ENCODE results near the gene C1orf105.
"Not testable (repeated sequence)": the region's sequence is repeated elsewhere in the genome, so short reads cannot be mapped to it uniquely, and the experiment has no call there.

C1orf105 gene

DNA sequence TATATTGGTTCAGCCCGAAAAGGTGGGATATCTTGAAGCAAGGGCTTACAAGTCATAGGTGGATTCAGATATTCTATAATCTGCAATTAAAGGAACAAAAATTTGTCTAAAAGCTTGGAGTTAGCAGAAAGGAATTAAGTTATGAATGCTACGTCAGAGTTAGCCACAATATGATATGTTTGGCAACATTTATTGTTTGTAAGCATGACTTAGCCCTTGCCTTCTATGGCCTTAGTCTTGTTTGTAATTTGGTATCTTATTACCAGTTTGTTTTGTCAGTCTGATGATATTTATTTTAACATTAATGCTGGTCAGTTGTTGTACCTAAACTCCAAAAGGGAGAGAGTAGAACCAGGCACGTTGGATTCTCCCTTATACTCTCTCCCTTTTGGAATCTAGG lies 69.4 kb downstream of the C1orf105 start:
- DNase-seq (ENCODE audit: low spot score), result no peak

DNA sequence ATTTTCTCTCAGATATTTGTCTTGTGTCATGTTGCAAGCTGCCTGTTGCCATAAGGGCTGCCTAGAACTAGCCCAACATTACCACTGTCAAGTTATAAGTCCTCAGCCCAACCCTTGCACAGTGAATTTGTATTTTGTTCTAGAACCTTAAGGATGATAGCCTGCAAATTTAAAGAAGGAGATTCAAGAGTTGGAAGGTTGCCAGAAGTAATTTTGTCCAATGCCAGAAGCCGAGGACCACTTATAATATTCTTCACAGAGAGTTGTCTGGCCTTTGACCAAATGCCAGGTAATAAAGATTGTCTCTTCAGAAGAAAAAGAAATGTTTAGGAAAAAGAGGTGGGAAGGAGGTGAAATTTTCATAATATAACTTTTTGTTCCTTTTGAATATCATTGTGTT lies 71.9 kb downstream of the C1orf105 start:
- no peak for DNase-seq (ENCODE audit: low spot score)

DNA sequence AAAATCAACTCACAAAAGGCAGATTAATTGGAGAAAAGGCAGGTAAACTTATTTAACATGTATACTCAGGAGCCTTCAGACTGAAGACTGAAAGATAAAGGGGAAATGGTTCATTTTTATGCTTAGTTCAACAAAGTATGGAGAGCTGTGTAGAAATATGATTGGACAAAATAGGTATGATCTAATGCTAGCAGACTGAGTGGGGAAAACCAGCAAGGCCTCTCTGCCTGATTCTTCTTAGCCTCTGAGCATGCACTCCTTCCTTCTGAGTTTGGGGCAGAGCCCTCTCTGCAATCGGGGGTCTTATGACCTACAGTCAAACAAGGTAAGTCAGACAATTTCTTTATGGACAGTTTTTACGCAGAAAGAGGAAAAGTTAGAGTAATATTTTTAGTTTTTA lies 73.7 kb downstream of the C1orf105 start:
- DNase-seq (ENCODE audit: low spot score), result no peak

DNA sequence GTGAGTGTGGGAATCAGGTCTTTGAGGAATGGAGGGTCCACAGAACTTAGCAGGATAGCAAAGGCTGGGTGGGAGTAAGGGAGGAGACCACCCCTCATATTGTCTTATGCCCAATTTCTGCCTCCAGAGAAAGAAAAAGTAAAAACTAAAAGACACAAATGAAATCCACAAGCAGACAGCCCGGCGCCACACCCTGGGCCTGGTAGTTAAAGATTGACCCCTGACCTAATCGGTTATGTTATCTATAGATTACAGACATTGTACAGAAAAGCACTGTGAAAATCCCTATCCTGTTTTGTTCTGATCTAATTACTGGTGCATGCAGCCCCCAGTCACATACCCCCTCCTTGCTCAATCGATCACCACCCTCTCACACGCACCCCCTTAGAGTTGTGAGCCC lies 75.6 kb downstream of the C1orf105 start:
- DNase-seq (ENCODE audit: low spot score), result not testable (repeated sequence)

DNA sequence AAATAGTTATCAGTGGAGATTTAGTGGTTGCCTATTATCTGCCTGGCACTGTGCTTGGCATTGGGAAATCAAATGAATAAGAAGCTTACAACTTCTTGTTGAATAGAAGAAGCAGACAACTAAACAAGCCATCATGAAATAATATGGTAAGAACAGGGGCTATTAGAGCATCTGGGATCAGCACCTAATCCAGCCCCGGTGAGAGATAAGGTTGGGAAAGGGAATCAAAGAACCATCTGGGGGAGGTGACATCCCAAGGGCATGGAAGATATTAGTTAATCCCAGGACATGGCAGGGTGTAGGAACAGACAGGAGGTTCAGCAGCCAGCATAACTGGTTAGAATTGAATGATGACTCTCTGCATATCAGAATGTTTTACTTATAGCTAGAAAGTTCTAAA lies 76.2 kb downstream of the C1orf105 start:
- DNase-seq (ENCODE audit: low spot score), result no peak

DNA sequence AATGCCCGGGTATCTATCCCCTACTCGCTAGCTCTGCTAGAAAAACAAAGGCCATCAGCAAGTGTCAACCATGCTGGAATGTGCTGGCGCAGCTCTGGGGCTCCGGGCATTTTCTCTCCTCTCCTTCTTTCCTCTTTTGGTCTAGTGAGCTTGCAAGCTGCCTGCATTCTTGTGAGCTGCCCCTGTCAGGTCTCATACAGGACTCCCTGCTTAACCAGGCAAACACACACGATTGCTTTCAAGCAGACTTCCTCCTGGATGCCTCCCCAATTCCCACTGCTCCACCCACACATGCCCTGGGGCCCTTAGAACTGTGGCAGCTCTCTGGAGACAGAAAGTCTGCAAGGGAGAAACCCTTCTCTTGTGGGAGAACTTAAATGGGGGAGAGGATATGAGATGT lies 76.7 kb downstream of the C1orf105 start:
- DNase-seq (ENCODE audit: low spot score), result no peak

DNA sequence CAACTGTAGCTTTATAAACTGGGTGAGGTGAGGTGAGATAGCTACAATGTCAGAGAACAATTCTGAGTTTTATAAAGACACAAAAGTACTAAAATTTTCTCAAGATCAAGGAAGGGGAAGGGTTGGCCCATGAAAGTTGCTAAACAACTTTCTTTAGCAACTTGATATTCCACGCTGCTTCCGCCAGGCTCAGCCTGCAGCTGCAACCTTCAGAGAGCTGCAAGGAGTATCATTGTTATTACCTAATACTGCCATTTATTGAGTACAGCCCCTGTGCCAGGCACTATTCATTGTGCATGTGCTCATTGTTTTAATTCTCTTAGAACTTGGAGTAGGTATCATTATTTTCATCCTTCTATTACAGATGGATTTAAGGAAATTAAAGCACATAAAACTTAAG lies 78.4 kb downstream of the C1orf105 start:
- no peak for DNase-seq (ENCODE audit: low spot score)

DNA sequence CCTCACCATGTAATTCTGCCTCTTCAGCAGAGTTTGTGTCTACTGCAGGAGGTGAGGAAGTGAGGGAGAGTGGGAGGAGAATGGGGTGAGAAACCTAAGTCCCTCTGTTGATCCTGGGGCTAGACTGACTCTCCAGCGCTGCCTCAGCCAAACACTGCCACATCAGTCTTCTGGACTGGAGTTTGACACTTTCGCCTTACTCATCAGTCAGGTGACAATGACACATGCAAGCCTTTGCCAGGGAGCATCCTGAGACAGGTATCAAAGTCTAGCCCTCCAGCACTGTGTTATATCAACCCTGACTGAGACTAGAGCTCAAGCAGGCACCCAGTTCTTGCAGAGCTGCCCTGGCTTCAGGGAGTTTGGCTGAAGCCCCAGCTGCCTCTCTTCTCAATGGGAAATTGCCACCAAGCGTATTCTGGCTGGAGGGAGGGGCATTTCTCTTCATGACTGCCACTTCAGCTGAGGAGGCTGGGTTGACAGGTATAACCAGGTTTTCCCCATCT lies 79.2 kb downstream of the C1orf105 start:
- no peak for DNase-seq (ENCODE audit: low spot score)

DNA sequence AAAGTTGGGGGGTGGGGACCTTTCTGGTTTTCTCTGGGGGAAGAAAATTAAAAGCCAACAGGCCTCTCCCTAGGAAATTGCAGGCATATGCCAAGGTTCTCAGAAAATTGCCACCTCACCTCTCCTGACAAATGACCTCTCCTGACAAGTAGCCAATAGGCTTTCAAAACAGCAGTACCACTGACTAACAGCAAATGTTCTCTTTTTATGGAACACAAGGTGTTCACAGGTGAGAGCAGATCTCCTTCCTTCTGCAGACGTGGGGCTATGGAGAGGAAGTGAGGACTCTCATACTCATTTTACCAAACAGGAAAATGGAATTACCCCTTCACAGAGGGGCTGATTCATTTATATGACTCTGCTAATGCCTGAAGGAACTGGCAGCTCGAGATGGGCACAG lies 79.7 kb downstream of the C1orf105 start:
- no peak for DNase-seq (ENCODE audit: low spot score)

DNA sequence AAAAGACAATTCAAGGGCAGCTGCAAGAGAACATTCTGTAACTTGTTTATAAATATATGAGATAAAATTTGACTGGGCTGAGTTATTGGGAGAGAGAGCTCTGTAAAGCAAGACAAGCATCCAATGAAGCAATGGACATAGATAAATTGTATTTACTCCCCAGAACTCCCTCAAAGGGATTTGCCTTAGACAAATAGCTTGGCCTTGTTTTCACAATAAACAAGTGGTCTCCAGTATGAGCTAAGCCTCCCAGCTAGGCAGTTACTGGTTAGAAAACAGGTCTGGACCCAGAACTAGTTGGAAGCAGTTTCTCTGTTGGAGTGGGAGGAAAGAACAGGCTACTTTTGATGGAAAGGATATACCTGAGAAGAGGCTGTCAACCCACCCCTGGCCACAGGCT lies 87.3 kb downstream of the C1orf105 start:
- no peak for DNase-seq (ENCODE audit: low spot score)

DNA sequence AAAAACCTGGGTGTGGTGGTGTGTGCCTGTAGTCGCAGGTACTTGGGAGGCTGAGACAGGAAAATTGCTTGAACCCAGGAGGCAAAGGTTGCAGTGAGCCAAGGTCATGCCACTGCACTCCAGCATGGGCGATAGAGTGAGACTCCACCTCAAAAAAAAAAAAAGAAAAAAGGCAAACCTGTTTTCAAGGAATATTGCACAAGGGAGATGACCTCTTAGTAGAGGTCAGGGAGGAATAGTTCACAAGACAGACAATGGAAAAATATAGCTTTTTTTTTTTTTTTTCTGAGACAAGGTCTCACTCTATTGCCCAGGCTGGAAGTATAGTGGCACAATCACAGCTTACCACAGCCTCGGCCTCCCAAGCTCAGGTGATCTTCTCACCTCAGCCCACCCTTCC lies 90.0 kb downstream of the C1orf105 start:
- no peak for DNase-seq (ENCODE audit: low spot score)

DNA sequence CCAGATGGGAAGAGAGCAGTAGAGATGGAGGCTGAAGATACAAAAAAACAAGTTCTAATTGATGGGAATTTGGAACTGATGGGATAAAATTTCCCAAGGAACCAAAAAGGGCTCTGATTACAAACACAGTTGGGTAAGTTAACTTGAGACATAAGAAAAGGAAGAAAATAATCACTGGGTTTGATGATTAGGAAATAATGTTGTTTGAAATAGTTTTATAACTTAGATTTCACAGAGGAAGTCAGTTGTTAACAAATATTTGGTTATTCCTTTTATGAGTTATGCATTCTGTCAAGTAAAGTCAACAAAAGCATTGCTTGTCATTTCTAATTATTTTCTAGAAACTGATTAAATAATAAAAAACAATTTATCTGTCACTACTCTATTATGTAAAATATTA lies 92.1 kb downstream of the C1orf105 start:
- DNase-seq (ENCODE audit: low spot score), result no peak

DNA sequence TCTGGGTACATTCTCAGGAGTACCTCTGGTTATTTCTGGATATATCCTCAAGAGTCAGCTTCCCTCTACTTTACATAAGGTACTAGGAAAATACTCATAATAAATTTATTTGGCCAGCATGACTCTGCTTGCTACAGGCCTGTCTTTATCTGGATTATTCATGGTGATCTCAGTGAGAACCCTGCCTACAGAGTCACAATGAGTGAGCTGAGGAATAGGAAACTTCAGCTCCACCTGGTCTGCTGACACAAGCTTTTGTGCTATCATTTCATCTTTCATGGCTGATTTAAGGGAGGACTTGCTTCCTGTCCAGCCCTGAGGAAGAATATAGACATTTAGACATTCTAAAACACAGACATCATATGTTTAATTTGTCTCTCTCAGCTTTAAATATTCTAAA lies 93.0 kb downstream of the C1orf105 start:
- no peak for DNase-seq (ENCODE audit: low spot score)

DNA sequence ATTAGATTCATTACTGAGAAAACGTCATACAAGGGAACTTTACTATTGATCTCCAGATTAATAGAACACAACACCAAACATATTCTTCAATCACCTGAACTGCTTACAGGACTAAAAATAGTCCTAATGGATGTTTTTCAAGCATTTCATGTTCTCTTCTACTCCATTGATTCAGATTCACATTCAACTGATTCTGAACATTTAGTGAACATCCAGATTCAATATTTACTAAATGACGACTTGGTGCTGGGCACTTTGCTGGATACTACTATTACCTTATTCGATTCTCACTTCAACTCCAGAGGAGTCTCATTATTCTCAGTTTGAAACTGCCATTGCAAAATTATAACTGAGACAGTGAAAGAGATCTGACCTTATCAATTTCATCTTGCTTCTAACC lies 93.6 kb downstream of the C1orf105 start:
- DNase-seq (ENCODE audit: low spot score), result no peak

DNA sequence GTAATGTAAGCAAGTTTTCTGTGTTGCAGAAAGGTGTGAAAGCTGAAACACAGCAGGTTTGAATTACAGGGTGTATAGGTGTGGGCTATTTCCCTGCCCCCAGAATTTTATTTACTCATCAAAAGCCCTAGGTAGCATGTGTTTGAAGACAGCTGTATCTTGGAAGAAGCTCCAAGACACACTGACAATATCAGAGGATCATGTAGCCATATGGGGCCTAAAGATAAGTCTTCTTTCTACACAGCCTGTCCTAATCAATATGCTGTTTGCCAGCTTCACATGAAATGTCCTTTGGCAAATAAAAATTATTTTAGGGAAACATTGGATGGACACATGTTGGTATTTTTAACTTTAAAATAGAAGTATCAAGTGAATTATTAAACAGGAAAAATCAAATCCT lies 95.0 kb downstream of the C1orf105 start:
- DNase-seq (ENCODE audit: low spot score), result no peak

DNA sequence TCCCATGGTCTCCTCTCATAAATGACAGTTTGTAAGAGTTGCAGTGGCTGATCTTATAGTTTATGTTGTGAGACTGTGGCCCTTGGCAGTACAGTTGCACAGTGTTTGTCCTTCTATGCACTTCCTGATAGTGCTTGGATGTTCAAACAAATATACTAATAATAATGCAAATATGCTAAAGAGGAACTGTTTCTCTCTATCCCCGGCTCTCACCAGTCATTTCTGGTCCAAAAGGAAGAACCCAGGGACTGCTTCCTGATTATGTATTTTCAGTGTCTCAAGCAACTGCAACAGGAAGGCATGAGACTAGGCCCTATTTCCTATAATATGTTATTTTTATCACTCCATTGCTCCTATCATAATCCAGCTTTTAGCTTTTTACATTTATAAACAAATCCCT lies 95.4 kb downstream of the C1orf105 start:
- no peak for DNase-seq (ENCODE audit: low spot score)

DNA sequence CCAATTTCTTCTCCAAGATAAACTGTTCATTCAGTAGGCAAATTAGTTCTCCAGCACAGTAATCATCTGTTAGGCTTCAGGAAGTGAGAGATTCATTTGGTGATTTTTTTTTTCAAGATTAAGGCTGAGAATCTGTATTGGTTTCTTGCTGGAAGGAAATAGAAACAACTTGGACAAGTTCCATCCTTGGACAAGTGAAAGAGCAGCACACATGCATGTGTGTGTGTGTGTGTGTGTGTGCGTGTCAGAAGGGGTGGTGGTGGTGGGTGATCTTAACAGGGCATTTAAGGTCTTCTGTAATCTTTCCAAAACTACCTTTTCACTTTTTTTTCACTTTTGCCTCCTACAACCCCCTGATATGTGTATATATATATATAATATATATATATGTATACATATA lies 96.6 kb downstream of the C1orf105 start:
- no peak for DNase-seq (ENCODE audit: low spot score)

DNA sequence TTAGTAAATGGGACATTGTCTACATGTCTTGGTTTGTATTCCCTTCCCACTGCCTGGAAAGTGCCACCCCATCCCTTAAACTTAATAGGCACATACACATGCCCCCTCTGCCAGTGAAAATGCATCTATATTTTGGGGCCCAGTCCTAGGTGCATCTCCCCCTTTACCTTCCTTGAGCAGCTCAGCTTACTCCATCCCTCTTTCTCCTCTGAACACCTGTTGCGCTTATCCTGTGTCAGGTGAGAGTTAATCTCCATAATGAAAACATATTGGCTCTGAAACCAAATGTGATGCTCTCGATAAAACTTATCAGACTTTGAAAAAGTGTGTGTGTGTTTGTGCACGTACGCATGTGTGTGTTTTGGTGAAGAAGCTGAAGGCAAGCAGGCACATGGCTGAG lies 97.1 kb downstream of the C1orf105 start:
- no peak for DNase-seq (ENCODE audit: low spot score)
